Aorta (tissue), 5 donors: ENCODE measurements around the gene ATXN7L1. TPM values are rescaled to one million over a fixed set of nuclear protein-coding genes. Genes with fewer than 3 reads are reported as not detected.

Source experiments
- ATAC-seq: fragments of 200-7000 bp; cut with Tn5 transposase; one replicate; pipeline ENCODE4 v1.9.1; 2022; ENCODE audit warnings: moderate library complexity; ENCODE audit not compliant: low FRiP score
- DNase-seq, 2 donors: peaks; one replicate each; pipeline ENCODE4 v3.0.0-alpha.2; 2020
- H3K27ac ChIP-seq, 2 donors: one replicate each; pipeline ENCODE4 v1.5.1; 2013; ENCODE audit warnings: low read length in 2 of 2, mild to moderate bottlenecking in 2 of 2, moderate library complexity in 2 of 2, control low read depth in 1 of 2, inconsistent platforms in 1 of 2, low read depth in 1 of 2
- H3K27me3 ChIP-seq, 2 donors: one replicate each; pipeline ENCODE4 v1.6.1; 2013; ENCODE audit warnings: control low read depth in 1 of 2, low read length in 1 of 2, mild to moderate bottlenecking in 1 of 2, moderate library complexity in 1 of 2; ENCODE audit not compliant: insufficient read depth in 2 of 2, control insufficient read depth in 1 of 2
- H3K36me3 ChIP-seq, 2 donors: one replicate each; pipeline ENCODE4 v1.6.1; 2013; ENCODE audit warnings: control low read depth in 1 of 2, low read length in 1 of 2, mild to moderate bottlenecking in 1 of 2; ENCODE audit not compliant: insufficient read depth in 2 of 2, control insufficient read depth in 1 of 2
- H3K4me1 ChIP-seq, 2 donors: one replicate each; pipeline ENCODE4 v1.6.1; 2013; ENCODE audit warnings: low read length in 2 of 2, control low read depth in 1 of 2, mild to moderate bottlenecking in 1 of 2, moderate library complexity in 1 of 2; ENCODE audit not compliant: insufficient read depth in 2 of 2, control insufficient read depth in 1 of 2
- H3K4me3 ChIP-seq, 2 donors: one replicate each; pipeline ENCODE4 v1.5.1; 2013; ENCODE audit warnings: low read length in 2 of 2, control low read depth in 1 of 2, mild to moderate bottlenecking in 1 of 2
- H3K9me3 ChIP-seq: one replicate; pipeline ENCODE4 v1.6.1; 2013; ENCODE audit warnings: mild to moderate bottlenecking, low read length; ENCODE audit not compliant: control insufficient read depth
- WGBS, 2 donors: extraction: QIAGEN DNeasy Blood & Tissue Kit; methylation state at CpG; one replicate each; pipeline ENCODE4 v1.1.7; 2013; 5-methylcytosine and 5-hydroxymethylcytosine counted together
- intact Hi-C, 2 donors: fragments of 100-400 bp; cut with DNase I; formaldehyde crosslinking; loops; one replicate each; pipeline versions ENCODE4 v1.14.2 to v1.15.0; 2022
- polyA plus RNA-seq, 2 donors: library from polyadenylated mRNA; stranded (reverse); fragments of 200-250 nt; gene quantifications; one replicate each; pipeline ENCODE4 v1.2.3, GENCODE V29; 2013
- total RNA-seq, 2 donors: library from RNA; stranded (reverse); fragmentation: NEBNext Ultra II Directional; extraction: Animal tissue kit (Norgen Biotek cat#: 25700); gene quantifications; one replicate each; pipeline ENCODE4 v1.2.1, GENCODE V29; 2021
- donor health status: healthy with polysubstance abuse.
- donor health status: Bipolar disorder and iron deficiency.
- donor health status: DM: no; HTN: no; CAD: no.
- donor health status: DM: no; HTN: no; CAD: no.
- donor health status: DM: yes; HTN: yes; CAD: no.

ATXN7L1 gene
- total and polyA plus RNA-seq, 4 donors: 2.5 to 20.1 (median 8.4) TPM

DNA sequence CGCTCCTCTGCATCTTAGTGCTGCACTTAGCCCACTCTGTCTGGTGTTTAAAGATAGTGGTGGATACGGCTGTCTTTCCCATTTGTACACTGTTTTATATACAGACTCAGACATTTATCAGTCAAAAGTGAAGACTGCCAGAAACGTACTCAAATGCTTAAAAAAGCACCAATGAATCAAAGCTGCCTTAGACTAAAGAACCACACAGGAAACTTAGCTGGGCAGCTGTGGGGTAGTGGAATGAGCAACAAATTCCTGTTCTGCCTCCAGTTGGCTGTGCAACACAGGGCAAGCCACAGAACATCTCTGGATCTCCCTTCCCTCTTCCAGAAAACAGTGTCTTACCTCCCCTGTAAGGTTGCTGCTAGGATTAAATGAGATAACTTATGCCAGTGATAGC is 76.0 kb downstream of the ATXN7L1 start:
- intact Hi-C loops: no loop called here
- DNase-seq (no peak), ATAC-seq (no peak)
- Histone ChIP-seq H3K27ac (no peak overlapping the region), H3K9me3 (no peaks in the 10 kb centered on the region), H3K36me3 (no peaks in the 10 kb centered on the region), H3K4me3 (no peak overlapping the region), H3K27me3 (no peaks in the 10 kb centered on the region), H3K4me1 (no peaks in the 10 kb centered on the region)
- WGBS, 2 donors: 39 to 41% methylated on average over 3 of the region's 3 CpGs

DNA sequence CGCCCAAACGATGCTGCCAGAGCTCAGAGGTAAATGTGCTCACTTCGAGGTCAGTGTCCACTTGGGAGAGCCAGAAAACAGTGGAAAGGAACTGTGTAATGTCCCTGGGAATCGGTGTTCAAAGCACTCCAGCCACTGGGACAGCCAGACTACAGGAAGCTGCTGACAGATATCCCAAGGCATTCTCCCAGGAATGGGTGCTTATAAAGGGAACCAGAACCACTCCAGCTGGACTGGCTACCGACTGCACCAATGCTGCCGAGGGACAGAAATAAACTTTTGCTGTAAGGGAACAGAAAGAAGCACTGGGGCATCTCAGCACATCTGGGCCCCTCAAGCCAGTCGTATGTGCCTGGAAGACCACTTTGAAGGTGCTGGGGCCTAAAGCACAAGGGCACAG is 76.7 kb downstream of the ATXN7L1 start:
- Histone ChIP-seq H3K27me3 (no peaks in the 10 kb centered on the region), H3K4me1 (no peaks in the 10 kb centered on the region), H3K36me3 (no peaks in the 10 kb centered on the region), H3K9me3 (no peaks in the 10 kb centered on the region), H3K4me3 (no peak overlapping the region), H3K27ac (no peak overlapping the region)
- intact Hi-C loops: no loop called here
- WGBS, 2 donors: 58% methylated on average over 7 of the region's 7 CpGs
- DNase-seq (no peak), ATAC-seq (no peak)

DNA sequence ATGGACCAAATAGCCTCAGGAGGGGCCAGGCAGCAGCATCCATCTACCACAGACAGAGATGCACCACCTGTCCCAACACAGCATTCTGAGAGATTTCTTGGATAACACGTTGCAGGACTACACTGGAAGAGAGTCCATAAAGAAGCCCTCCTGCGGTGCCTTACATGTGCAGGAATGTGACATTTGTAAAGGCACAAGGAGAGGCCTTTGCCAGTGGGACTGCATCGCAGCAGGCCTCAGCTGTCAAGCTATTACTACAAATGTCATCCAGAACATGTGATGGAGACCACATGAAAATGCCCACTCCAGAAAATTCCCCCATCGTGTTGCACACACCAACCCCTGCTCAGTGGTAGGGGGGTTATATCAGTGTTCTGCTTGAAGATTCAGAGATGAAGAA is 77.4 kb downstream of the ATXN7L1 start:
- no peaks in the 10 kb centered on the region for H3K9me3 ChIP-seq
- H3K4me1 ChIP-seq: no peaks in the 10 kb centered on the region
- ATAC-seq: no peak
- H3K36me3 ChIP-seq: no peaks in the 10 kb centered on the region
- intact Hi-C loops: no loop called here
- H3K27me3 ChIP-seq: no peaks in the 10 kb centered on the region
- no peak for DNase-seq
- H3K4me3 ChIP-seq: no peak overlapping the region
- WGBS, 2 donors: 90 to 93% methylated on average over 4 of the region's 4 CpGs
- H3K27ac ChIP-seq: no peak overlapping the region

DNA sequence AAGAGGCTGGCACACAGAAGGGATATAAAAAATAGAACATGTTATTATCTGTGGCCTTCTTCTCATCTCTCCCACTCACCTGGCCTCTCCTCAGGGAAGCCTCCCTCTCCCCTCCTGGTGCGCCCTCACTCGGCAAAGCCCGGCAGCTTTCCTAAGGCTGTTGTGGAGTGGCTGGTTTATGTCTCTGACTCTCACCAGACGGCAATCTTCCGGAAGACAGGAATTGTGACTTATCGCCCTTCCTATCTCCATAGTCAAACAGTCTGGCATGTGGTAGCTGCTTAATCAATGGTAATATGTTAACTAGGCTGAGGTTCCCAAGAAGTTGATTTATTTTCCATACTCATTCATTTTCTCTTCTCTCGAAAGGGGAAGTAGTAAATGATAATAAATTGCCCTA is 78.7 kb downstream of the ATXN7L1 start:
- no peak overlapping the region for H3K27ac ChIP-seq
- H3K27me3 ChIP-seq: no peaks in the 10 kb centered on the region
- no peaks in the 10 kb centered on the region for H3K4me1 ChIP-seq
- no peak for ATAC-seq
- H3K36me3 ChIP-seq: no peaks in the 10 kb centered on the region
- intact Hi-C loops: no loop called here
- no peaks in the 10 kb centered on the region for H3K9me3 ChIP-seq
- WGBS, 2 donors: 95 to 97% methylated on average over 7 of the region's 7 CpGs
- no peak for DNase-seq
- no peak overlapping the region for H3K4me3 ChIP-seq

DNA sequence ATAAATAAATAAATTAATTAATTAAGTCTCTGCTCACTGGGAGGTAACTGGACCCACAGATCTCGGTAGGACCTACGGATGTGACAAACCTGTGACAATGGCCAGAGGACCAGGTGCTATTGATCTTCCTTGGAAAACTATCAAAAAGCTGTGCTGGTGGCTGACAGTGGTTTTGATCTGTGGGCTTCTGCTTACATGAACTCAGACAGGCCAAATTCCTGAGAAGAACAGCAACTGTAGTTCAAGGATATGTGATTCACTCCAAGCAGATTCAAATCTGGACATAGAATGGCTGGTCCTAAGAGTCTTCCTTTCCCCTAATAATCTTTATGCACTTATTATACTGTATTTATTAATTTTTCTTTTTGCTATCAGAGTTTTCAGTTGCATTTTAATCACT is 80.0 kb downstream of the ATXN7L1 start:
- 96 to 98% methylated on average over 2 of the region's 2 CpGs for WGBS, 2 donors
- intact Hi-C loops: no loop called here
- ATAC-seq (no peak), DNase-seq (no peak)
- no peaks in the 10 kb centered on the region for H3K36me3 ChIP-seq
- no peaks in the 10 kb centered on the region for H3K27me3 ChIP-seq
- no peak overlapping the region for H3K27ac ChIP-seq
- H3K4me1 ChIP-seq: no peaks in the 10 kb centered on the region
- H3K9me3 ChIP-seq: no peaks in the 10 kb centered on the region
- H3K4me3 ChIP-seq: no peak overlapping the region

DNA sequence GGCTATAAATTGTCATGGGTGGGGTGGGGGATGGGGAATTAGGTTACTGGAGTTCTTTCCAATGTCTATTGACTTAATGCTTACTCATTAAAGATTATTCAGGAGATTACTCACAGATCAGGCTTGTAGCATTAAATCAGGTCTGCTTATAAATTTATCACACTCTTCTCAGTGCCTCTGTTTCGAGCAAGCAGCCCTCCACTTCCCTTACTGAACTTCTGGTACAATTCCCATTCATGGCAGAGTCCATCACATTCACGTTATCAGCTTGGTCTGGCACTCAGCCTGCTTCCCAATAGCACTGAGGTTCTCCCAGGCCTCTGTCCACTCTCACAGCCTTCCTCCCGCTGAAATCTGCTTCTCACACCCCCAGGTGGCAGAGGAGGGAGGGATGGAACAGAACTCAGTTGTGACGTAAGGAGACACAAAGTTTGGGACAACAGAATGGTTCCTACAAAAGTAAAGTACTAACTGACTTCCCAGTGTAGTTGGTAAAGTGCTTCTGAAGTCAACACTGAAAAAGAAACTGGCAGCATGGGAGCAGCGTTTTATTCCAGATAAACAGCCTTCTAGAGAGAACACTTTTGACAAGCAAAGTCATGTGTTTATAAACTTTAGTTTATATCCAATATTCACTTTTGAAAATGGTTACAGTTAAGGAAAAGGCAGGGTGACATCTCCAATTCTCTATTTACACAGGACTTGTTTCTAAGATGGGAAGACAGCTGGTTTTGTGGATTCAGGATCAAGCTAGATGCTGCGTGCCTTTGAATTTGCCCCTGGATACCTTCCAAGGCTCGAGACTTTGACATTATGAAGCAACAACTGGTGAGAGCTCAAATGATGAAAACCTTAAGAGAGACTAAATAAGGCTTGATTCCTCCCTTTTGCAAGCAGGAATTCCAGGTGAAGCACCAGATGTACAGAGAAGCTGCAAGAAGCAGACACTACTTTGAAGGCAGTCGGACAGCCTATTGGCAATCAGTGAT is 81.4 kb downstream of the ATXN7L1 start:
- intact Hi-C loops: no loop called here
- Histone ChIP-seq H3K36me3 (no peaks in the 10 kb centered on the region), H3K4me3 (no peak overlapping the region), H3K9me3 (no peaks in the 10 kb centered on the region), H3K4me1 (no peaks in the 10 kb centered on the region), H3K27me3 (no peaks in the 10 kb centered on the region), H3K27ac (no peak overlapping the region)
- WGBS, 2 donors: 42 to 49% methylated on average over 8 of the region's 8 CpGs
- ATAC-seq (no peak), DNase-seq (no peak)

DNA sequence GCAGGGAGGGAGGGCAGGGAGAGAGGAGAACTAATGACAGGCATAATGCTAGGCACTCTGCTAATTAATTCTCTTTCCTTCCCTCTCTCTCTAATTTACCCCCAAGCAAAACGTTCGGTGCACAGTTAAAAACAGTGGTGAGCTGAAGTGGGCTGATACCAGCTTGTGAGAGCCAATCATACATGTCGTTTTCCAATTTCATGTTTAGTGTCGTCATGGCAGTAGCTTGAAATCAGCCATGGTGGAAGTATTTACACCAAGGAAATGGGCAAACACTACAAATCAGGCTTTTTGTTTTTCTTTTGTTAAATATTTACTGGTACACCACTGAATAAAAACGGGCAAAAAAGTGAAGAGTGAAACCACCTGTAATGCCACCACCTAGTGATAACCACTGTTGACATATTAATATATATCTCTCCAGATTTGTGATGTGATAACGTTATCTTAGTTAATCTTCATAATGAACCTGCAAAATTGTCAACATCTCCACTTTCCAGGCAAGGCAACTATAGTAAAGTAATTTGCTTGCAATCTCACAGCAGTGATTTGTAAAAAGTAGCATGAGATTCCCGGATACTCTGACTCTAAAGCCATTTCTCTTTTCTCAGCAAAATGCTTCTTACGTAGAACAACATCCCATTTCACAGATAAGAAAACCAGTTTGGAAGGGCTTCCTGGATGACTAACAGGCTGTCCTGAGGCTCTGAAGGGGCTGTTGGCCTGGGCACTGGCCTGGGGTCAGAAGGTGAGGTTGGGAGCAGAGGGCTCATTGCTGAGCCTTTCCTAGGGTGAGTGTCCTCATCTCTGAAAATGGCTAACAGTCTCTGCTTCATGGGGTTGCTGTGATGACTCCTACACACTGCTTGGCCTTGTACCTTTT is 83.7 kb downstream of the ATXN7L1 start:
- DNase-seq (no peak), ATAC-seq (no peak)
- WGBS, 2 donors: 92 to 95% methylated on average over 8 of the region's 8 CpGs
- Histone ChIP-seq H3K9me3 (no peaks in the 10 kb centered on the region), H3K27ac (no peak overlapping the region), H3K4me1 (no peaks in the 10 kb centered on the region), H3K27me3 (no peaks in the 10 kb centered on the region), H3K36me3 (peaks cover 0 to 3% of the 10 kb centered on the region in 2 donors), H3K4me3 (no peak overlapping the region)
- intact Hi-C loops: no loop called here

DNA sequence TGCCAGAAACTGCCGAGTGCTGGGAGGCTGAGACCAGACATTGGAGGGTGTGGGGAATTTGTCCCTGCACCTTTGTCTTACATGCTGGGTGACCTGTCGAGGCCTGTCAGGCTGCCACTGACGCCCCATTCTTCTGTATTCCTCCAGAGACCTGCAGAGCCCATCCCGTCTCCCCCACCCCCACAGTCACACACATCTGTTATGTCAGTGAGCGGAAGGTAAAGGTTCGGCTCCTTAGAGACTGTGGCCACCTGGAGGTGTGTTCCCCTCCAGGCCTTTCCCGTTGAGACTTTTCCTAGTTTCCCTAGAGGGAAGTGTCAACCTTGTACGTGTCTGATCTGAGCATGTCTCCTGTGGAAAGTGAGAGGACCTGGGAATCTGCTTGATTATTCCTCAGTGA is 84.5 kb downstream of the ATXN7L1 start:
- Histone ChIP-seq H3K4me3 (no peak overlapping the region), H3K9me3 (no peaks in the 10 kb centered on the region), H3K4me1 (no peaks in the 10 kb centered on the region), H3K27me3 (no peaks in the 10 kb centered on the region), H3K27ac (no peak overlapping the region), H3K36me3 (peaks cover 0 to 3% of the 10 kb centered on the region in 2 donors)
- no peak for ATAC-seq
- DNase-seq: no peak
- 88 to 89% methylated on average over 8 of the region's 8 CpGs for WGBS, 2 donors
- intact Hi-C loops: no loop called here
